ENCODE results near the gene PLXDC2.

PLXDC2 gene

GRCh38 chr10:19857876-19858275 lies 41.6 kb downstream of the PLXDC2 start:
- DNase-seq: no peak

GRCh38 chr10:19860107-19860506 lies 43.9 kb downstream of the PLXDC2 start:
- no peak for DNase-seq

- DNase-seq: no peak
Measured at GRCh38 chr10:19862811-19863515, 46.7 kb downstream of the PLXDC2 start.

DNA sequence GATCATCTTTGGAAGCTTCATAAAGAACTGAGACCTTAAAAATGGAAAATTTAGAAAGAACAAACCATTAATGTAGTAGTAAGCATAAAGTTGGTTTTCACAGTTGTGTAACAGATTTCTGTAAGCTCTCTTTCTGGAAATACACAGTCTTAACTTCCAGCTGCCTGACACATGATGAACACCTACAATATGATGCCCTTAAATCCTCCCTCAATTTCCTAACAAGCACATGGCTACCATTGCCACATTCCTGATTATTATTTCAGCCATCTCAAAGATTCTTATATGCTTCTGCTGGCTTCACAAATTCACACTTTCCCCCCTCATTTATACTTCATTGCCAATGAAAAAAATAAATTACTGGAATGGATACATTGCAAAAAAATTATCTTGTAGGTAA lies 49.4 kb downstream of the PLXDC2 start:
- no peak for DNase-seq

- DNase-seq: no peak
Measured at GRCh38 chr10:19869370-19869769, 53.1 kb downstream of the PLXDC2 start.

- DNase-seq: no peak
Measured at GRCh38 chr10:19872504-19873271, 56.5 kb downstream of the PLXDC2 start.

GRCh38 chr10:19874190-19874589 lies 58.0 kb downstream of the PLXDC2 start:
- no peak for DNase-seq

DNA sequence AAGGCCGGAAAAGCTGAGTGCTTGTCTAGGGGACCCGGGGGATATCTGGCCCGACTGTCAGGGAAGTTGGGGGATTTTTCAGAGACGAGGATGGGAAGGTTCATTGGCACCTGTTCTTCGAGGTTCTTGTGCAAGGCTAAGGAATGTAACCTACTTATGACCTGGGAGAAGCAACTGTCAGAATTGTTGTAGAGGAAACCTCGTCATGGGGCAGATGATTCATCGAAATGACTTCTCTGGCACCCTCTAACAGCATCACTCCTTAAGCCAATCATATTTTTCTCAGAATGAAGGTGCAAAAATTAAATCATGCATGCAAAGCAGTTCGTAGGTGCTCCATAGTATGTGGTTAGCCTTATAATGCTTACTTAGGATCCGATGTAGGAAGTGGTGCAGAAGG lies 58.6 kb downstream of the PLXDC2 start:
- DNase-seq: peak in 1 of 3 donors; percentile 16

- DNase-seq: no peak
Measured at GRCh38 chr10:19876570-19876969, 60.3 kb downstream of the PLXDC2 start.

GRCh38 chr10:19877466-19878255 lies 61.4 kb downstream of the PLXDC2 start:
- DNase-seq: no peak

- DNase-seq: no peak
Measured at GRCh38 chr10:19882621-19883020, 66.4 kb downstream of the PLXDC2 start.

- DNase-seq: no peak
Measured at GRCh38 chr10:19888061-19888660, 71.9 kb downstream of the PLXDC2 start.

GRCh38 chr10:19889256-19889655 lies 73.0 kb downstream of the PLXDC2 start:
- no peak for DNase-seq

DNA sequence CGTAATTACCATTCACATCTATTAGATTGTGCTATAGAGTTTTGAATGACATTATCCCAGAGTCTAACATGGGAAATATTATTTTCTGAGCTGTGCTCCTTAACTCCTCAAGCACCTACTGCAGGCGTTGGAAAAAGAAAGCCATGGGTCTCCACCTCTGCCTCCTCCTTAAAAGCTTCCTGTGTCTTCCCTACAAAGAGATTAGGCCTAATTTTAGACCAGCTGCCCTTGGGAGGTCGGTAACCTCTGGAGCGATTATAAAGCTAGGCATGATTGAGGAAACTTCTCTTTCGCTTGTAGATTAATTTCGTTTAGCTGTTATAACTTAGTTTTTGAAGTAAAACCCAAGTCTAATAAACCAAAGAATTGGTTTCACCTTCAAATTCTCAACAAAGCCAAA lies 75.2 kb downstream of the PLXDC2 start:
- DNase-seq: no peak

GRCh38 chr10:19892270-19892669 lies 76.0 kb downstream of the PLXDC2 start:
- DNase-seq: no peak

DNA sequence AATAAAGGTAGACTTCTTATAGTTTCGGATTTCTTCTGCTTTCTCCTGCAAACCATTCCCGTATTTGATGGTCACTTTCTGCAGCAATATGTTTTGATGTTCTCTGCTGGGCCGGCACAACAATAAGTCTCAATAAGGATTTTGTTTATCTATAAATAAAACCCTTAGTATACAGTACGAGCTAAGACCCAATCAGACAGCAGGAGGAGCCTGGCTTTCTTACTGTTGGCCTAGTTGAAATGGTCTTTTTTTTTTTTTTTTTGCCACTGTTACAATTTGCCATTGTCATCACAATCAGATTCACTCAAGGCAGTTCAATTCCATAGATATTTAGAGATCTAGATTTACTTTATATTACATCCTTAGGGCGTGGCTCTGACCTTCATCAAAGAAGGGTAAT lies 76.4 kb downstream of the PLXDC2 start:
- no peak for DNase-seq

DNA sequence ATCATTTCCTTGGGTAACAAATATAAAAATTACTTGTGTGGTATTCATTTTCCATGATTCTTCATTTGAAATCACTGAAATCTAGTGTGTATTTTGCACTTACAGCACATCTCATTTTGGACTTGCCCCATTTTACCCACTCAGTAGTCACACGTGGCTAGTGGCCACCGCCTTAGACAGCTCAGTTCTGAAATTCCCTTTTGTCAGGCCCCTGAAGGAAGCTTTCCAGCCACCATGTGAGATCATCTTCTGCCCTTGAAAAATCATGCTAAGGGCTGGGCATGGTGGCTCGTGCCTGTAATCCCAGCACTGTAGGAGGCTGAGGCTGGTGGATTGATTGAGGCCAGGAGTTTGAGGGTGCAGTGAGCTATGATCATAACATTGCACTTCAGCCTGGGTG lies 79.3 kb downstream of the PLXDC2 start:
- peak; percentile 69 to 80 (median 70) for DNase-seq

DNA sequence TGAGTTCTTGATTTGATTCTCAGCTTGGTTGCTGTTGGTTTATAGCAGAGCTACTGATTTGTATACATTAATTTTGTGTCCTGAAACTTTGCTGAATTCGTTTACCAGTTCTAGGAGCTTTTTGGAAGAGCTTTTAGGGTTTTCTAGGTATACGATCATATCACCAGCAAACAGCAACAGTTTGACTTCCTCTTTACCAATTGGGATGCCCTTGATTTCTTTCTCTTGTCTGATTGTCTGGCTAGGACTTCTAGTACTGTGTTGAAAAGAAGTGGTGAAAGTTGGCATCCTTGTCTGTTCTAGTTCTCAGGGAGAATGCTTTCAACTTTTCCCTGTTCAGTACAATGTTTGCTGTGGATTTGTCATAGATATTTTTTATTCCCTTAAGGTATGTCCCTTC lies 86.2 kb downstream of the PLXDC2 start:
- no peak for DNase-seq

DNA sequence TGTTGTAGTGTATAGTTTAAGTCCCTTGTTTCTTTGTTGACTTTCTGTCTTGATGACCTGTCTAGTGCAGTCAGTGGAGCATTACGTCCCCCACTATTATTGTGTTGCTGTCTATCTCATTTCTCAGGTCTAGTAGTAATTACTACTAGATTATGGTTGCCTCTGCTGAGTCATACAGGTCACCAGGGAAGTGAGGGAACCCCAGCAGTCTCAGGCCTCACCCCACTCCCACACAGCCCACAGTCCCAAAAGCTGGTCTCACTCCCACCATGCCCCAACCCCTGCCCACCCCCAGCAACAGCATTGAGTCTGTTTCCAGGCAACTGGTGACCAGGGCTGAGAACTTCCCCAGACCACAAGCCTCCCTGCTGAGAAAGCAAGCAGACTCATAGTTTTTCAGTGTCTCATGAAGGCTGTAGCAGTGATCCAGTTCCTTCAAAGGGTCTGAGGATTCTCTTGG lies 88.0 kb downstream of the PLXDC2 start:
- DNase-seq: peak; percentile 63 to 80 (median 73)

- DNase-seq: peak; percentile 14 to 39 (median 25)
Measured at GRCh38 chr10:19906108-19906791, 90.0 kb downstream of the PLXDC2 start.

DNA sequence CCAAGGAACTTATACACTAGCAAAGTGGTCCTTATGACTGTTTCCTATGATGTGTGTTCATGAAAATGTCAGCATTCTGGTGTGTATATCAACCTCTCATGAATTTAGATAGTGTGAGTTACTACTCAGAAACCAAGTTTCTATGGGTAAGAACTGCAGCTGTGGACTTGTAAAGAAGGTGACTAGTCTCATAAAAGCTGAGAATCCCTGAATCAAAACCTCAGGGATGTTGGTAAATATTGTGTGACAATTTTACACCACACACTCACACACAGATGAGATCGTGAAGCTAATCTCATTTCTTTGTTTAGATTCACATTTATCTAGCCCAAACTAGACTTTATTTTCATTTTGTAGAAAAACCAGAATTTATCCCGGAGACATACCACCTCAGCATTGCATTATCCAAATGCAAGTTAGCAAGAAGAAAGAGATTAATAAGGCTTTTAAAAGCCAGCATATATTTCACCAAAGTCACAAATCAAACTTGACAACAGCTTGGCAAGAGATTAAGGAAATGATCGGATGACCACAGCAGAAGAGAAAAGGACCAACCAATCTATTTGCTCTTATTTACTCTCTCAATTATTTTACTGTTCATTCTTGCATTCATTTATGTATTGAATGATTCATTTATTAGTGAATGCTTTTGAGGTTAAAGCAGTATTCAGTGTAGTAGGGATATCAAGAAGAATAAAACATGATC lies 92.9 kb downstream of the PLXDC2 start:
- DNase-seq: no peak

DNA sequence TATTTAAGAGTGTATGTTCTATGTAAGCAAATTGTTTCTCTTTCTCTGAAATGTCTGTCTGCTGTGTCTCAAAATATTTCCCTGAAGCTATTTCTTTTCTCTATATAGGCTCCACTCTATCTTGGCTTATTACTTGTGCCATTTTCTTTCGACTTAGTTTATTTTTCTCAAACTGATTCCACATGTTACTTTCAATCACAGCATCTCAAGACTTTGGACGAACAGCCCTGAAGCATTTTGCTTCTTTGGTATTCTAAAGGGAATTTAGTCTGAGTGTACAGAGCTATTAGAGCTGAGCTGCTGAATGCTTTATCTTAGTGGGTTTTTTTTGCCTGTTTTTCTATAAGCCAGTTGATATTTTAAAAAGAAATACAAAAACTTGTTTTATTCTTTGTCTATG lies 95.7 kb downstream of the PLXDC2 start:
- no peak for DNase-seq

Data from suppressor macrophage treated with lipopolysaccharide for 1 hour (primary cell).